ENCODE results near the gene SMIM3.
"Not testable (repeated sequence)": the region's sequence is repeated elsewhere in the genome, so short reads cannot be mapped to it uniquely, and the experiment has no call there.

The SMIM3 gene

DNA sequence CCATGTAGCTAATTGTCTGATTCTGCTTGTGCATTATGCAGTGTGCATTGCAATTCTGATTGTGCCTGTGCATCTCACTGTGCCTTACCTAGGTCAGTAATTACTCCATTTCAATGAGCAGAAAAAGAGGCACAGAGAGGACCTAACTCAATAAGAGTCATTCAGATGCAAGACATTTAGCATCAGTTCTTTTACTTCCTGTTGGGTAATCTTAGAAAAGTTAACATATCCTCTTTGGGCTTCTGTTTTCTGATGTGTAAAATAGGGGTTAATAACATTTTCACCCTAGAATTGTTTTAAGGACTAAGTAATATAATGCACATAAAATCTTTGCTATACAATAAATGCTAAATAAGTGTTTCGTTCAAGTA, 12.8 kb upstream of the SMIM3 start:
- no peak for DNase-seq

DNA sequence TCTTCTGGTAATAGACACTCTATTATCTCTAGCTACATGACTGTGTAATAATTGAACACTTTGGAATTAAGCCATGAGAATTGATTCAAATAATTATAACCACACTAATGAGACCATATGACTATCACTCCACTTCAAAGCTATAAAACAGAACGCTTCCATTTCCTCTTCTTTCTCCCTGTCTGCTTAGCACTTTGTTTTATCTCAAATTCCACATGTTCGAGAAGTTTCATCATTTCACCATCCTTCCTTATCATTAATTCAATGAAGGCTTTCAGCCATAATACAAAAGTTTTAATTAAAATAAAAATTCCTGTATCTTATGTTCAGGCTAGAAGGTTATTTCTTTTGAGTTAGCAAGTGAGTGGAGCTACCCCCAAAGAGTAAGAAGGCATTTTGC, 12.3 kb upstream of the SMIM3 start:
- DNase-seq: no peak

- no peak for DNase-seq
Measured at GRCh38 chr5:150771034-150771795, 7.3 kb upstream of the SMIM3 start.

- no peak for DNase-seq
Measured at GRCh38 chr5:150774145-150774544, 4.4 kb upstream of the SMIM3 start.

- DNase-seq: no peak
Measured at GRCh38 chr5:150777685-150778084, 872 bp upstream of the SMIM3 start.

- DNase-seq: no peak
Measured at GRCh38 chr5:150778088-150778516, 455 bp upstream of the SMIM3 start.

GRCh38 chr5:150779397-150780186, 1.0 kb downstream of the SMIM3 start:
- DNase-seq: no peak

DNA sequence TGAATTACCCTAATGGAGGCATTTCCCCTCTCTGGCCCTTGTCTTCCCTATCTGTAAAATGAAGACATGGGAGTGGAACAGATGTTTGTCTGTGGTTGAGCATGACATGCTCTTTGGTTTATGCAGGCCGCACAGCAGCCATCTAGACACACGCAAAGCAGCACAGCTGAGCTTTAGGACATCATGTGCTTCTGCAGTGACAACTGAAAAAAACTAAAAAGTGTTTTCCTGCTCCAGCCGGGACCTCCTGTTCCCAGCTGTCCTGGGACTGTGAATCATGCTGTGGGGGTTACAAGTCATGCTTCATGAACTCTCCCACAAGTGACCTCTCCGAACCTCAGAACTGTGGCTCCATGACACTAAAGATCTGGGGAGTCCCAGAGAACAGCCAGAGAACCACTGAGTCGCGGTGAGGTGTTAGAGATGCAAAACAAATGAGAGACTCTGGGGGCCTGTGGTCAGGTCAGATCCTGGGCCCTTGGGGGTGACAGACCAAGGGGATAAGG, 1.7 kb downstream of the SMIM3 start:
- DNase-seq: no peak

- DNase-seq: no peak
Measured at GRCh38 chr5:150780816-150781221, 2.3 kb downstream of the SMIM3 start.

DNA sequence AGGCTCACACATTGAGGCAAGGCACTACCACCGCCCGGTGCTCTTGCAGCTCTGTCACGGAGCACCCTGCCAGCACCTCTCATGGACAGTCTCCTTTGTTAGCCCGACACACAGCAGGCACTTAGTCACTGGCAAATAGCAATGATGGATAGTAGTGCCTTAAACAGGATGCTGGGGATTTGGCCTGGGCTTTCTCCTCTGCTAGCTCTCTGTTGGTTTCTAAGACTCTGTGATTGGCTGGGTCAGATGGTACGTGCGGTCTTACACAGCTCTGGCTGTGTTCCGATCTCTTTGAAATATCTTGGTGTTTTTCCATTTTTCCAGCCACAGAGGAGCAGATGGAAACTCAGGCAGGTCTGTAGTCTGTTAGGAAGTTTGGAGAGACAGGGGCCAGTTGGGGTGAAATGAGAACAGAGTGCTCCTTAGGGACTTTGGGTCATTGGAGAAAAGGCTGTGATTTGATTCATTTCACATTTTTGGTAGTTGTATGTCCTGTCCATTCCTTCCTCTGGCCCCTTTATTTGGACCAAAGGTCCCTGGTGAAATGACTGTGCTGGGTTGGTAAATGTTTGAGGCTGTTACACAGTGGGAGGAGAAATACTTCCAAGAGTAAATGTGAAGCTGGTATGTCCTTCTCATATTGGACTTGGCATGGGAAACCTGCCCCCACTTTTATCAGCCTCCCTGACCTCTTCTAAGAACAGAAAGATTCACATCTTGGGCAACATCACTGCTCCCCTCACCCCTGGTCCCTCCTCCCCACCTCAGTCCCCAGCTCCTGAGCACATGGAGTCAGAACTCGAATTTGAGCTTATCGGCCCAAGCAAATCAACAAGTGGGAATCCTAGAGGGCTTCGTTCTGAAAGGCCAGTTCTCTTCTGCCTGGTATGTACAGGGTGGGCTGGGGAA, 3.4 kb downstream of the SMIM3 start:
- no peak for DNase-seq

DNA sequence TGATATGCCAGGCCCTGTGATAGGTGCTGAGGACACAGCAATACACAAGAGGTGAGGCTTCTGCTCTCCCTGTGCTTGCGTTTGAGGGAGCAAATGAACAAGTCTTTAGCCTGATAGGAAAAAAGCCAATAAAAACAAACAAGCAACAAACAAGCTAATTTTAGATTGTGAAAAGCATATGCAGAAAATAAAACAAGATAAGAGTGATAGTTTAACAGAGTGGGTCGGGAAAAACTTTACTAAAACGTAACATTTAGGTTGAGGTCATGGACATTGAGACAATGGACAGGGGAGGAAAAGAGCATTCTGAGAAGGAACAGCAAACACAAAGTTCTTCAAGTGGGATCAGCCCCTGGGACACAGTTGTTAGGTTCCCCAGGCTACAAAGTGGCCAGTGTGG, 4.3 kb downstream of the SMIM3 start:
- DNase-seq: no peak

GRCh38 chr5:150783422-150783928, 4.9 kb downstream of the SMIM3 start:
- peak; percentile 83 for DNase-seq

- no peak for DNase-seq
Measured at GRCh38 chr5:150785950-150786349, 7.4 kb downstream of the SMIM3 start.

DNA sequence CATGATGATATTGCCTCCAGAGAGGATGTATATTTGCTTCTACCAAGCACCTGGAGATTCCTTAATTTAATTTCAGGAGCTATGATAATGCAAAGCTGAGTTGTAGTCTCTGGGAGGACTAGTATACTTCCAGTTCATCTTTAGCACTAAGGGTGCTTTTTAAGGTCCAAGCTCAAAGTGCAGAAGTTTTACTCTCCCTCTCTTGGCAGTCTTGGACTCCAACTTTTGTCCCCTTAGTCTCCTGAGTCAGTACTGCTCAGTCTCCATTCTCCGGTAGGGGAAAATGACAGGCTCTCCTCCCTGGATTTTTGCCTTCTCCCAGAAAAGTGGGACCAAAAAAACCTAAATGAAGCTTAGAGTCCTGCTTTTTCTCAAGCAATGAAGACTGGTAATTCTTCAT, 8.3 kb downstream of the SMIM3 start:
- DNase-seq: no peak

DNA sequence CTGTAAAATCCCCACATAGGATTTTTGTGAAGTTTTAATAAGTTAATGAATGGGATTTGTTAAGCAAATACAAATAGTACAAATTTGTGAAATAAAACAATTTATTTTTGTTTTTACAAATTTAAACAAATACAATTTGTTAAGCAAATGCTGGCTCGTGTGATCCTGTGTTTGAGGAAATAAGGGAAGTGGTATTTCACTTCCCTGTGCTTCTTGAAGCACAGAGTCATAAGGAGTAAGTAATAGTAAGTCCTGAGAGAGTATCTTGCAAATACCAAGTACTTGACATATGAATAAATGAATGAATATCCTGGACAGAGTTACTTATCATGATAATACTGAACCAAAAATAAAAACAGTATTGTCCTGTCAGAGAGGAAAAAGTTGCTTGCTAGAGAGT, 9.1 kb downstream of the SMIM3 start:
- no peak for DNase-seq

DNA sequence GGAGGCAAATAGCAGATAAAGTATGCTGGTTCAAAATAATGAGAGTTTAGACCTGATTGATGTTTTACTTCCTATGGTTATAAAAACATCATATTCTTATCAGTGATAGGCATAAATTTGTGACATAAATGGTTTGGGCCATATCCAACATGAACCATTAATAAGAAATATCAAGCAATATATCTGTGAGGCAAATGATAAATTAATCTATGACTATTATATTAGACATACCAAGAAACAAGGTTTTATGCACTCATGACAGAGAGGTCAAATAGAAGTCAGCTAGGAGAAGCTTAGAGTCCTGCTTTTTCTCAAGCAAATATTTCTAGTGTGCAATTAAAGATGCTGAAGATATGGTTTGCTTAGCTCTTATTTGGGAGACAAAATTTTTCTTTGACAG, 10.4 kb downstream of the SMIM3 start:
- DNase-seq: no peak

DNA sequence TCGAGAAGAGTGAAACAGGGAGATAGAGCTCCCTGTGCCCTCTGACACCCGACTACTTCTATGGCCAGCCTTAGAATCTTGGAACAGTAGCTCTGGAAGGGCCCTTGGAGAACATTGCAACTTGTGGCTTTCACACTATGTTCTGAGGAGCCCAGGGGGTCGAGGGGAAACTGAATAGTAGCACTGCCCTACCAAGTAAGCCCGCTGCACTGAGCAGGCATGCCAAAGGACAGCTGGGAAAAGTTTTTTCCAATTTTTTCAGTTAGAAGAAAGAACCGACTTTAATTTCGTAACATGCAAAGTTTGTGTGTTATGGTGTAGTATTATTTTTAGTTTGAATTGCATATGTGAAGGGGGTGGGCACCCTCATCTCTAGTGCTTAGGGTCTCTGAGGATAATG, 10.9 kb downstream of the SMIM3 start:
- no peak for DNase-seq

GRCh38 chr5:150789943-150790611, 11.5 kb downstream of the SMIM3 start:
- peak; percentile 56 for DNase-seq

DNA sequence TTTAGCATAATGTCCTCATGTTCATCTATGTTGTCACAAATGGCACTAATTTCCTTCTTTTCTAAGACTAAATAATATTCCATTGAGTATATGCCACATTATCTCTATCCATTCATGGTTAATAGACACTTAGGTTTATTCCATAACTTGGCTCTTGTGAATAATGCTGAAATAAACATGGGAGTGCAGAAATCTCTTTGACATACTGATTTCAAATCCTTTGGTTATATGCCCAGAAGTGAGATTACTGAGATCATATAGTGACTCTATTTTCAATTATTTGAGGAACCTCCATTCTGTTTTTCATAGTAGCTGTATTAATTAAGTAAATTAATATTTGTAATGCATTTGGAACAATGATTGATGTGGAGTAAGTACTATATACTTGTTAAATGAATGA, 13.0 kb downstream of the SMIM3 start:
- no peak for DNase-seq

DNA sequence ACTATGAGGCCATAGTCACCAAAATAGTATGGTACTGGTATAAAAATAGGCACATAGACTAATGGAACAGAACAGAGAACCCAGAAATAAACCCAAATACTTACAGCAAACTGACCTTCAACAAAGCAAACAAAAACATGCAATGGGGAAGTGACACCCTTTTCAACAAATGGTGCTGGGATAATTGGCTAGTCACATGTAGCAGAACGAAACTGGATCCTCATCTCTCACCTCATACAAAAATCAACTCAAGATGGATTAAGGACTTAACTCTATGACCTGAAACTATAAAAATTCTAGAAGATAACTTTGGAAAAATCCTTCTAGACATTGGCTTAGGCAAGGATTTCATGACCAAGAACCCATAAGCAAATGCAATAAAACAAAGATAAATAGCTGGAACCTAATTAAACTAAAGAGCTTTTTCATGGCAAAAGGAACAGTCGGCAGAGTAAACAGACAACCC, 14.9 kb downstream of the SMIM3 start:
- not testable (repeated sequence) for DNase-seq

DNA sequence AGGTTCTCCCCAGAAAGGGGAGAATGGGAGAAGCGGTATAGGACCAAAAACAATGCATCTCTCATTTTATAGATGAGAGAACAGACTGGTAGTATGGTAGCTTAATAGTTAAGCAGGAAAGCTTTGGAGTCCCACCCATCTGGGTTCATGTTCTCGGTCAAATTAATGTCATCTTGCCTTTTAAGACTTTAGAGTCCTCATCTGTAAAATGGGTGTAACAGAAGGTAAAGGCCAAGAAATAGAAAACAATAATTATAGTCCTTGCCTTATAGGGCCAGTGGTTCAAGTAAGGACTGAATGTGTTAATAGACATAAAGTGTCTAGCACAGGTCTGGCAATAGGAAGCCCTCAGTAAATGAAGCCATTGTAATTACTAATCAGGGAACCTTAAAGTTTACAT, 16.4 kb downstream of the SMIM3 start:
- no peak for DNase-seq

DNA sequence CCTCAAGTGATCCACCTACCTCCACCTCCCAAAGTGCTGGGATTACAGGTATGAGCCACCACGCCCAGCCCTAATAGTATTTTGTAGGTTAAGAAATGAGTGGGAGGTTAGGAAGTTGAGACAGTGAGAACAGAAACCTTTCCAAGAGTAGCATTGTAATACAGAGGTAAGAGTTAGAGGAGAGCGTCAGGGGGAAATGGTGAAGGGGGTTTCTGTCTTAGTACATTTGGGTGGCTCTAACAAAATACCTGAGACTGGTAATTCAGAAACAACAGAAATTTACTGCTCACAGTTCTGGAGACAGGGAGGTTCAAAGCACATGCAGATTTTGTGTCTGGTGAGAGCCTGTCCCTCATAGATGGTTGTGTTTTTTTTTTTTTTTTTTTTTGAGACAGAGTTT, 18.8 kb downstream of the SMIM3 start:
- DNase-seq: no peak
